IMR-90 (cell line): ENCODE measurements around the gene MYO7B. TPM values are rescaled to one million over a fixed set of nuclear protein-coding genes. Genes with fewer than 3 reads are reported as not detected.

Source experiments
- ATAC-seq: fragments of 200-7000 bp; cut with Tn5 transposase; 2 replicates; pipeline ENCODE4 v1.9.1; 2020; ENCODE audit warnings: low read depth, mild to moderate bottlenecking, moderate library complexity
- BruUV-seq: library from RNA; stranded (reverse); fragments of 400-500 nt; replicated peaks from 2 replicates; lab custom pipeline; 2021; lab: Mats Ljungman, UMichigan
- CTCF ChIA-PET: fragments of 300-600 bp; formaldehyde crosslinking; extraction: SDS; loops from one replicate; lab custom pipeline; 2021; ENCODE audit warnings: antibody characterized with exemption; lab: Yijun Ruan, JAX
- POLR2A ChIA-PET: fragments of 300-600 bp; sonication (Branson Sonifier 250); formaldehyde crosslinking; loops from one replicate; lab custom pipeline; 2022; ENCODE audit warnings: antibody characterized with exemption; ENCODE audit not compliant: unreplicated experiment; lab: Charles Lee
- DNase-seq: peaks from one replicate; pipeline ENCODE4 v3.0.0; 2013
- H2AFZ ChIP-seq: replicated peaks from 2 replicates; pipeline ENCODE3; 2013; ENCODE audit warnings: low read length, mild to moderate bottlenecking; ENCODE audit not compliant: poor library complexity
- H2AK5ac ChIP-seq: 2 replicates; pipeline ENCODE4 v1.6.1; 2013; ENCODE audit warnings: low read depth, low read length, inconsistent platforms
- H2AK9ac ChIP-seq: replicated peaks from 2 replicates; pipeline ENCODE3; 2013; ENCODE audit warnings: mild to moderate bottlenecking, low read depth, low read length, moderate library complexity; ENCODE audit not compliant: poor library complexity
- H2BK120ac ChIP-seq: 2 replicates; pipeline ENCODE4 v1.6.1; 2013; ENCODE audit warnings: low read depth, low read length, inconsistent platforms
- H2BK15ac ChIP-seq: 3 replicates; pipeline ENCODE4 v1.6.1; 2013; ENCODE audit warnings: low read depth, low read length, inconsistent platforms
- H2BK20ac ChIP-seq: 2 replicates; pipeline ENCODE4 v1.6.1; 2013; ENCODE audit warnings: low read depth, mild to moderate bottlenecking, inconsistent platforms, low read length, moderate library complexity
- H2BK5ac ChIP-seq: 2 replicates; pipeline ENCODE4 v1.6.1; 2013; ENCODE audit warnings: mild to moderate bottlenecking, low read depth, low read length, inconsistent platforms; ENCODE audit not compliant: poor library complexity, severe bottlenecking
- H3K14ac ChIP-seq: replicated peaks from 2 replicates; pipeline ENCODE4 v1.6.1; 2013; ENCODE audit warnings: low read depth, low read length, inconsistent platforms
- H3K18ac ChIP-seq: 2 replicates; pipeline ENCODE4 v1.6.1; 2013; ENCODE audit warnings: low read depth, low read length, control low read depth
- H3K23ac ChIP-seq: 2 replicates; pipeline ENCODE4 v1.6.1; 2013; ENCODE audit warnings: low read depth, low read length, inconsistent platforms
- H3K27ac ChIP-seq: 2 replicates; pipeline ENCODE4 v1.5.1; 2013; ENCODE audit warnings: mild to moderate bottlenecking, control low read depth, low read length; ENCODE audit not compliant: insufficient read depth
- H3K27me3 ChIP-seq: 2 replicates; pipeline ENCODE4 v1.6.1; 2013; ENCODE audit warnings: low read length; ENCODE audit not compliant: control insufficient read depth, insufficient read depth
- H3K36me3 ChIP-seq: 2 replicates; pipeline ENCODE4 v1.6.1; 2013; ENCODE audit warnings: low read length, mixed read lengths; ENCODE audit not compliant: control insufficient read depth, insufficient read depth
- H3K4ac ChIP-seq: 2 replicates; pipeline ENCODE4 v1.6.1; 2013; ENCODE audit warnings: low read depth, low read length, inconsistent platforms
- H3K4me1 ChIP-seq: 2 replicates; pipeline ENCODE4 v1.6.1; 2013; ENCODE audit warnings: low read length, mixed read lengths; ENCODE audit not compliant: control insufficient read depth, insufficient read depth
- H3K4me2 ChIP-seq: 2 replicates; pipeline ENCODE4 v1.6.1; 2013; ENCODE audit warnings: low read depth, mild to moderate bottlenecking, control low read depth, low read length, moderate library complexity
- H3K4me3 ChIP-seq: 2 replicates; pipeline ENCODE4 v1.5.1; 2013; ENCODE audit warnings: low read depth, mild to moderate bottlenecking, control low read depth, low read length, moderate library complexity; ENCODE audit not compliant: insufficient read depth
- H3K56ac ChIP-seq: 2 replicates; pipeline ENCODE4 v1.6.1; 2013; ENCODE audit warnings: low read length, inconsistent platforms; ENCODE audit not compliant: insufficient read depth; ENCODE audit errors: extremely low read depth
- H3K79me1 ChIP-seq, 2 experiments: 2 replicates each; pipeline ENCODE4 v1.6.1; 2013; ENCODE audit warnings: low read length in 2 of 2, inconsistent platforms in 1 of 2, low read depth in 1 of 2
- H3K9ac ChIP-seq: 2 replicates; pipeline ENCODE4 v1.6.1; 2013; ENCODE audit warnings: low read depth, low read length, control low read depth
- H3K9me1 ChIP-seq: 2 replicates; pipeline ENCODE4 v1.6.1; 2013; ENCODE audit warnings: low read length, inconsistent platforms; ENCODE audit not compliant: insufficient read depth
- H3K9me3 ChIP-seq: 2 replicates; pipeline ENCODE4 v1.6.1; 2013; ENCODE audit warnings: low read length; ENCODE audit not compliant: control insufficient read depth, insufficient read depth
- H4K20me1 ChIP-seq: 2 replicates; pipeline ENCODE4 v1.6.1; 2013; ENCODE audit warnings: low read length, inconsistent platforms; ENCODE audit not compliant: insufficient read depth
- H4K5ac ChIP-seq: 2 replicates; pipeline ENCODE4 v1.6.1; 2013; ENCODE audit warnings: mild to moderate bottlenecking, low read depth, low read length, control low read depth
- H4K8ac ChIP-seq, 2 experiments: 2 replicates each; pipeline ENCODE4 v1.6.1; 2013; ENCODE audit warnings: low read depth in 2 of 2, low read length in 2 of 2, control low read depth in 1 of 2, inconsistent platforms in 1 of 2
- H4K91ac ChIP-seq: 2 replicates; pipeline ENCODE4 v1.6.1; 2013; ENCODE audit warnings: low read depth, low read length, inconsistent platforms; ENCODE audit not compliant: insufficient read depth
- BHLHE40 ChIP-seq: fragments of 150-350 bp; IDR thresholded peaks from 2 replicates; pipeline ENCODE4 v1.6.1; 2016; ENCODE audit warnings: mild to moderate bottlenecking, low read depth, low read length
- CEBPB ChIP-seq: IDR thresholded peaks from 2 replicates; pipeline ENCODE4 v1.6.1; 2012; ENCODE audit warnings: low read depth, low read length, improper control_type of control experiment
- CHD1 ChIP-seq: IDR thresholded peaks from 2 replicates; pipeline ENCODE4 v1.6.1; 2012; ENCODE audit warnings: low read depth, low read length, improper control_type of control experiment
- MAFK ChIP-seq: IDR thresholded peaks from 2 replicates; pipeline ENCODE4 v1.6.1; 2012; ENCODE audit warnings: low read depth, low read length, improper control_type of control experiment
- MAZ ChIP-seq: IDR thresholded peaks from 2 replicates; pipeline ENCODE4 v1.6.1; 2012; ENCODE audit warnings: low read depth, mild to moderate bottlenecking, low read length, improper control_type of control experiment, moderate library complexity, borderline replicate concordance
- NFE2L2 ChIP-seq: fragments of 150-350 bp; IDR thresholded peaks from 2 replicates; pipeline ENCODE4 v1.6.1; 2016; ENCODE audit warnings: low read depth, mild to moderate bottlenecking, low read length
- POLR2A ChIP-seq: IDR thresholded peaks from 2 replicates; pipeline ENCODE4 v1.6.1; 2012; ENCODE audit warnings: mild to moderate bottlenecking, low read depth, low read length
- RAD21 ChIP-seq: IDR thresholded peaks from 2 replicates; pipeline ENCODE4 v1.6.1; 2012; ENCODE audit warnings: low read length, improper control_type of control experiment
- RCOR1 ChIP-seq: IDR thresholded peaks from 2 replicates; pipeline ENCODE4 v1.6.1; 2012; ENCODE audit warnings: mild to moderate bottlenecking, low read length, improper control_type of control experiment; ENCODE audit not compliant: insufficient replicate concordance
- SMC3 ChIP-seq: fragments of 150-350 bp; IDR thresholded peaks from 2 replicates; pipeline ENCODE4 v1.6.1; 2016; ENCODE audit warnings: low read depth, mild to moderate bottlenecking, antibody characterized with exemption, low read length, moderate library complexity
- WGBS, 2 experiments: methylation state at CpG; one replicate each; pipeline versions ENCODE4 v1.1.5 to v1.1.7; 2013; ENCODE audit warnings: missing lambda C conversion rate in 2 of 2; ENCODE audit not compliant: insufficient read length in 1 of 2; ENCODE audit errors: extremely low coverage in 2 of 2; 5-methylcytosine and 5-hydroxymethylcytosine counted together
- dilution Hi-C: fragments of 300-500 bp; cut with HindIII; formaldehyde crosslinking; loops from one replicate; pipeline ENCODE4 v1.14.3; 2018; ENCODE audit warnings: low sequenced_read_pairs; ENCODE audit not compliant: unreplicated experiment
- in situ Hi-C: fragments of 300-500 bp; cut with MboI; formaldehyde crosslinking; loops from 3 replicates; pipeline ENCODE4 v1.14.3; 2019; ENCODE audit warnings: low sequenced_read_pairs, inconsistent platforms, mixed read lengths
- intact Hi-C: fragments of 100-400 bp; cut with micrococcal nuclease; formaldehyde crosslinking; loops from 2 replicates; pipeline ENCODE4 v1.10.0; 2022
- polyA plus RNA-seq, 3 experiments: library from polyadenylated mRNA; depleted of rRNA; stranded (reverse); fragments of >200 nt; gene quantifications; 2 replicates each; pipeline ENCODE4 v1.2.3, GENCODE V29; 2012; ENCODE audit warnings: low replicate concordance in 1 of 3
- total RNA-seq: library from RNA; depleted of rRNA; stranded (reverse); fragments of >200 nt; gene quantifications from 2 replicates; pipeline ENCODE4 v1.2.3, GENCODE V29; 2012
- TF ChIP-seq, protein P1 (sequence below): conservative IDR thresholded peaks from 2 replicates; pipeline ENCODE4 v1.5.1; 2012; ENCODE audit warnings: mild to moderate bottlenecking, low read depth, low read length, improper control_type of control experiment
- TF ChIP-seq, protein P2 (sequence below): fragments of 150-350 bp; IDR thresholded peaks from 2 replicates; pipeline ENCODE4 v1.6.1; 2016; ENCODE audit warnings: low read depth, mild to moderate bottlenecking, low read length, moderate library complexity, borderline replicate concordance
- TF ChIP-seq, protein P3 (sequence below): fragments of 150-350 bp; IDR thresholded peaks from 2 replicates; pipeline ENCODE4 v1.6.1; 2017; ENCODE audit warnings: mild to moderate bottlenecking, antibody characterized with exemption, low read length, low read depth

MYO7B gene
- total and polyA plus RNA-seq, 2 of the 4 experiments (the other 2 are of a cell fraction), result 0.18 to 0.46 TPM

DNA sequence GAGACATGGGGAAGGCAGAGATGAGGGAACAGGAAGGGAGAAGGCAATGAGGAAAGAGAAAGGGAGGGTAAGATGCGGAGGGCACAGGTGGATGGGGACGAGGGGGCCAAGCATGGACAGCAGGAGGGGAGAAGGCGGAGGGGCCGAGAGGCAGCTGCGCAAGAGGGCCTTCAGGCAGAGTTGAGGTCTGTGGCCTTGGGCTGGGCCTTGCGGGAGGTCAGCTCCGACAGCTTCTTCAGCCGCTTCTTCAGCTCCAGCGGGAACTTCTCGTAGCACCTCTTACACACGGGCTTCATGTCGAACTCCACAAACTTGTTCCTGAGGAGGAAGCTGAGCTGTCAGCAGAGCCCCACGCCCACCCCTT is 103.6 kb downstream of the MYO7B start:
- H2AFZ ChIP-seq, result no peak overlapping the region
- H2BK5ac ChIP-seq, result no peak overlapping the region
- no peaks in the 10 kb centered on the region for H3K9me3 ChIP-seq
- in situ Hi-C loops, result no loop called here
- H3K4me2 ChIP-seq, result no peak overlapping the region
- no TSS peak for BruUV-seq
- H3K36me3 ChIP-seq, result peaks cover 2% of the 10 kb centered on the region; the same call in 1 of the 2 replicates
- no peak overlapping the region for H2BK15ac ChIP-seq
- no peak overlapping the region for H3K27ac ChIP-seq
- ChIA-PET POLR2A (no interaction called here), CTCF (interaction anchor here (1.7 kb wide), 1 partner anchor 11 kb away, joined by 5 read pairs; no protein-coding TSS in a partner anchor)
- H3K56ac ChIP-seq, result no peak overlapping the region
- peak overlapping the region; percentile 98 for H2AK9ac ChIP-seq
- no peak overlapping the region for H3K4me3 ChIP-seq
- peaks cover 0 to 11% of the 10 kb centered on the region in 2 experiments; a peak in 1 of 4 replicates for H3K79me1 ChIP-seq
- TF ChIP-seq BHLHE40, result no peak
- no peak for TF ChIP-seq CHD1
- TF ChIP-seq RCOR1, result no peak
- TF ChIP-seq, protein P1, sequence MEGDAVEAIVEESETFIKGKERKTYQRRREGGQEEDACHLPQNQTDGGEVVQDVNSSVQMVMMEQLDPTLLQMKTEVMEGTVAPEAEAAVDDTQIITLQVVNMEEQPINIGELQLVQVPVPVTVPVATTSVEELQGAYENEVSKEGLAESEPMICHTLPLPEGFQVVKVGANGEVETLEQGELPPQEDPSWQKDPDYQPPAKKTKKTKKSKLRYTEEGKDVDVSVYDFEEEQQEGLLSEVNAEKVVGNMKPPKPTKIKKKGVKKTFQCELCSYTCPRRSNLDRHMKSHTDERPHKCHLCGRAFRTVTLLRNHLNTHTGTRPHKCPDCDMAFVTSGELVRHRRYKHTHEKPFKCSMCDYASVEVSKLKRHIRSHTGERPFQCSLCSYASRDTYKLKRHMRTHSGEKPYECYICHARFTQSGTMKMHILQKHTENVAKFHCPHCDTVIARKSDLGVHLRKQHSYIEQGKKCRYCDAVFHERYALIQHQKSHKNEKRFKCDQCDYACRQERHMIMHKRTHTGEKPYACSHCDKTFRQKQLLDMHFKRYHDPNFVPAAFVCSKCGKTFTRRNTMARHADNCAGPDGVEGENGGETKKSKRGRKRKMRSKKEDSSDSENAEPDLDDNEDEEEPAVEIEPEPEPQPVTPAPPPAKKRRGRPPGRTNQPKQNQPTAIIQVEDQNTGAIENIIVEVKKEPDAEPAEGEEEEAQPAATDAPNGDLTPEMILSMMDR, result no peak
- TF ChIP-seq POLR2A, result no peak
- no peak for TF ChIP-seq MAZ
- TF ChIP-seq, protein P2, sequence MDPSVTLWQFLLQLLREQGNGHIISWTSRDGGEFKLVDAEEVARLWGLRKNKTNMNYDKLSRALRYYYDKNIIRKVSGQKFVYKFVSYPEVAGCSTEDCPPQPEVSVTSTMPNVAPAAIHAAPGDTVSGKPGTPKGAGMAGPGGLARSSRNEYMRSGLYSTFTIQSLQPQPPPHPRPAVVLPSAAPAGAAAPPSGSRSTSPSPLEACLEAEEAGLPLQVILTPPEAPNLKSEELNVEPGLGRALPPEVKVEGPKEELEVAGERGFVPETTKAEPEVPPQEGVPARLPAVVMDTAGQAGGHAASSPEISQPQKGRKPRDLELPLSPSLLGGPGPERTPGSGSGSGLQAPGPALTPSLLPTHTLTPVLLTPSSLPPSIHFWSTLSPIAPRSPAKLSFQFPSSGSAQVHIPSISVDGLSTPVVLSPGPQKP, result no peak
- TF ChIP-seq, protein P3, sequence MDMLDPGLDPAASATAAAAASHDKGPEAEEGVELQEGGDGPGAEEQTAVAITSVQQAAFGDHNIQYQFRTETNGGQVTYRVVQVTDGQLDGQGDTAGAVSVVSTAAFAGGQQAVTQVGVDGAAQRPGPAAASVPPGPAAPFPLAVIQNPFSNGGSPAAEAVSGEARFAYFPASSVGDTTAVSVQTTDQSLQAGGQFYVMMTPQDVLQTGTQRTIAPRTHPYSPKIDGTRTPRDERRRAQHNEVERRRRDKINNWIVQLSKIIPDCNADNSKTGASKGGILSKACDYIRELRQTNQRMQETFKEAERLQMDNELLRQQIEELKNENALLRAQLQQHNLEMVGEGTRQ, result no peak
- no peak for TF ChIP-seq MAFK
- no peak for TF ChIP-seq RAD21
- TF ChIP-seq CEBPB, result no peak
- no peak for TF ChIP-seq NFE2L2
- no peak for TF ChIP-seq SMC3
- H2BK120ac ChIP-seq, result peak overlapping the region; percentile 99
- H3K18ac ChIP-seq, result no peak overlapping the region
- no peak overlapping the region for H3K23ac ChIP-seq
- dilution Hi-C loops, result no loop called here
- WGBS, 2 experiments, result 98% methylated on average over 6 of the region's 13 CpGs; no CpG with 5 or more reads in 1 of the 2 experiments
- no peak for ATAC-seq
- H4K91ac ChIP-seq, result peak overlapping the region; percentile 66; the same call in 1 of the 2 replicates
- peak overlapping the region; percentile 49; the same call in 1 of the 2 replicates for H2BK20ac ChIP-seq
- H3K27me3 ChIP-seq, result no peaks in the 10 kb centered on the region
- no peak overlapping the region for H3K14ac ChIP-seq
- no peak overlapping the region for H4K5ac ChIP-seq
- H3K9me1 ChIP-seq, result peaks cover 12% of the 10 kb centered on the region
- no peaks in the 10 kb centered on the region; the same call in 1 of the 2 replicates for H4K20me1 ChIP-seq
- H3K9ac ChIP-seq, result no peak overlapping the region
- peak overlapping the region; percentile 90; the same call in 1 of the 2 replicates for H2AK5ac ChIP-seq
- DNase-seq, result no peak
- no peak overlapping the region for H3K4ac ChIP-seq
- no peak overlapping the region; a peak in 1 of 4 replicates for H4K8ac ChIP-seq
- peaks cover 11% of the 10 kb centered on the region for H3K4me1 ChIP-seq
- intact Hi-C loops, result no loop called here
